Gastrocnemius medialis (tissue), 4 donors: ENCODE data around the gene XKR8.

Source experiments
- CTCF ChIP-seq, 5 experiments: fragments of 450-650 bp in 3 of 5; fragments of 200-600 bp in 2 of 5; sonication (generic) in 2 of 5; IDR thresholded peaks in 4 of 5; conservative IDR thresholded peaks in 1 of 5; 1 replicate in 4 of 5; 2 replicates in 1 of 5; pipeline ENCODE4 v1.5.1; 2016 to 2019; ENCODE audit warnings: antibody characterized with exemption in 5 of 5, mild to moderate bottlenecking in 3 of 5, moderate library complexity in 3 of 5
- POLR2A ChIP-seq, 2 donors: fragments of 450-650 bp; IDR thresholded peaks; one replicate each; pipeline ENCODE4 v1.6.1; 2017; ENCODE audit warnings: antibody characterized with exemption in 2 of 2, mild to moderate bottlenecking in 2 of 2, moderate library complexity in 2 of 2

- TF ChIP-seq POLR2A (IDR thresholded peaks at IDR 0.05) (no peak), CTCF (IDR thresholded peaks at IDR 0.05 in 4 of 5, conservative IDR thresholded peaks at IDR 0.05 in 1 of 5) (no peak)
These were observed 28.0 kb upstream of the XKR8 start for GRCh38 chr1:27931759-27932158.
